ENCODE data around the gene CHRNA7. TPM values are rescaled to one million over a fixed set of nuclear protein-coding genes. Genes with fewer than 3 reads are reported as not detected.

CHRNA7 gene
- total RNA-seq, 1 donor from 2014 or later, result 5.3 TPM

GRCh38 chr15:32036971-32037370 is 6.7 kb downstream of the CHRNA7 start:
- TF ChIP-seq, protein P1, sequence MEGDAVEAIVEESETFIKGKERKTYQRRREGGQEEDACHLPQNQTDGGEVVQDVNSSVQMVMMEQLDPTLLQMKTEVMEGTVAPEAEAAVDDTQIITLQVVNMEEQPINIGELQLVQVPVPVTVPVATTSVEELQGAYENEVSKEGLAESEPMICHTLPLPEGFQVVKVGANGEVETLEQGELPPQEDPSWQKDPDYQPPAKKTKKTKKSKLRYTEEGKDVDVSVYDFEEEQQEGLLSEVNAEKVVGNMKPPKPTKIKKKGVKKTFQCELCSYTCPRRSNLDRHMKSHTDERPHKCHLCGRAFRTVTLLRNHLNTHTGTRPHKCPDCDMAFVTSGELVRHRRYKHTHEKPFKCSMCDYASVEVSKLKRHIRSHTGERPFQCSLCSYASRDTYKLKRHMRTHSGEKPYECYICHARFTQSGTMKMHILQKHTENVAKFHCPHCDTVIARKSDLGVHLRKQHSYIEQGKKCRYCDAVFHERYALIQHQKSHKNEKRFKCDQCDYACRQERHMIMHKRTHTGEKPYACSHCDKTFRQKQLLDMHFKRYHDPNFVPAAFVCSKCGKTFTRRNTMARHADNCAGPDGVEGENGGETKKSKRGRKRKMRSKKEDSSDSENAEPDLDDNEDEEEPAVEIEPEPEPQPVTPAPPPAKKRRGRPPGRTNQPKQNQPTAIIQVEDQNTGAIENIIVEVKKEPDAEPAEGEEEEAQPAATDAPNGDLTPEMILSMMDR (conservative IDR thresholded peaks at IDR 0.05), result no peak
- peaks cover 13% of the 10 kb centered on the region for H3K4me1 Mint-ChIP-seq (ENCODE audit: unreplicated experiment)
- peaks cover 39% of the 10 kb centered on the region for H3K27me3 Mint-ChIP-seq
- no peaks in the 10 kb centered on the region for H3K9me3 Mint-ChIP-seq
- no peak overlapping the region for H3K27ac Mint-ChIP-seq
- no peaks in the 10 kb centered on the region for H3K36me3 Mint-ChIP-seq
- no peak for DNase-seq (ENCODE audit: extremely low spot score, unreplicated experiment)
- H3K4me3 Mint-ChIP-seq, result no peak overlapping the region

DNA sequence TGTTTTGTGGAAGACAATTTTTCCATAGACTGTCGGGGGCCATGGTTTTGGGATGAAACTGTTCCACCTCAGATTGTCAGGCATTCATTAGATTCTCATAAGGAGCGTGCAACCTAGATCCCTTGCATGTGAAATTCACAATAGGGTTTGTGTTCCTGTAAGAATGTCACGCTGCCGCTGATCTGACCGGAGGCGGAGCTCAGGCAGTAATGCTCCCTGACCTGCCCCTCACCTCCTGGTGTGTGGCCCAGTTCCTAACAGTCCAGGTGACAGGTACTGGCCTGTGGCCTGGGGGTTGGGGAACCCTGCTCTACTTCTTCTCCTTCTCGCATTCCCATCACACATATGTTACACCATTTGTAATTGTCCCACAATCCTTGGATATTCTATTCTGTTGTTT is 11.0 kb downstream of the CHRNA7 start:
- no peaks in the 10 kb centered on the region for H3K36me3 Mint-ChIP-seq
- TF ChIP-seq, protein P1 (conservative IDR thresholded peaks at IDR 0.05), result no peak
- no peak overlapping the region for H3K27ac Mint-ChIP-seq
- DNase-seq (ENCODE audit: extremely low spot score, unreplicated experiment), result no peak
- H3K4me1 Mint-ChIP-seq (ENCODE audit: unreplicated experiment), result peaks cover 20% of the 10 kb centered on the region
- peaks cover 20% of the 10 kb centered on the region for H3K27me3 Mint-ChIP-seq
- no peak overlapping the region for H3K4me3 Mint-ChIP-seq
- H3K9me3 Mint-ChIP-seq, result no peaks in the 10 kb centered on the region

- TF ChIP-seq, protein P1 (conservative IDR thresholded peaks at IDR 0.05), result peak; percentile 44
Measured at GRCh38 chr15:32042269-32042972, 12.1 kb downstream of the CHRNA7 start.

GRCh38 chr15:32053719-32054118 is 23.4 kb downstream of the CHRNA7 start:
- peaks cover 6% of the 10 kb centered on the region for H3K36me3 Mint-ChIP-seq
- no peak for DNase-seq (ENCODE audit: extremely low spot score, unreplicated experiment)
- TF ChIP-seq, protein P1 (conservative IDR thresholded peaks at IDR 0.05), result no peak
- H3K27ac Mint-ChIP-seq, result no peak overlapping the region
- peak overlapping the region; percentile 4 for H3K4me3 Mint-ChIP-seq
- no peaks in the 10 kb centered on the region for H3K9me3 Mint-ChIP-seq
- H3K27me3 Mint-ChIP-seq, result no peaks in the 10 kb centered on the region
- peaks cover 10% of the 10 kb centered on the region for H3K4me1 Mint-ChIP-seq (ENCODE audit: unreplicated experiment)

More at GRCh38 chr15:32042269-32042972, 12.1 kb downstream of the CHRNA7 start:
- peaks cover 17% of the 10 kb centered on the region for H3K27me3 Mint-ChIP-seq
- DNase-seq (ENCODE audit: extremely low spot score, unreplicated experiment), result no peak
- peaks cover 20% of the 10 kb centered on the region for H3K4me1 Mint-ChIP-seq (ENCODE audit: unreplicated experiment)
- no peaks in the 10 kb centered on the region for H3K9me3 Mint-ChIP-seq
- H3K4me3 Mint-ChIP-seq, result peak overlapping the region; percentile 21
- H3K27ac Mint-ChIP-seq, result peak overlapping the region; percentile 68
- H3K36me3 Mint-ChIP-seq, result no peaks in the 10 kb centered on the region

- Mint-ChIP-seq H3K4me3 (no peak overlapping the region), H3K36me3 (no peaks in the 10 kb centered on the region), H3K9me3 (no peaks in the 10 kb centered on the region), H3K27ac (no peak overlapping the region), H3K27me3 (no peaks in the 10 kb centered on the region), H3K4me1 (ENCODE audit: unreplicated experiment) (peaks cover 10% of the 10 kb centered on the region)
- TF ChIP-seq, protein P1 (conservative IDR thresholded peaks at IDR 0.05), result no peak
- no peak for DNase-seq (ENCODE audit: extremely low spot score, unreplicated experiment)
Measured at GRCh38 chr15:32057876-32058425, 27.6 kb downstream of the CHRNA7 start.
